Measurements from ENCODE around the gene WNT9A. TPM values are rescaled to one million over a fixed set of nuclear protein-coding genes. Genes with fewer than 3 reads are reported as not detected.
A peak's percentile ranks its signal among the peaks of the same experiment; 100 is the strongest.

Gene WNT9A
- total and polyA plus RNA-seq, 4 donors, result 2.6 to 8.6 (median 4.9) TPM

DNA sequence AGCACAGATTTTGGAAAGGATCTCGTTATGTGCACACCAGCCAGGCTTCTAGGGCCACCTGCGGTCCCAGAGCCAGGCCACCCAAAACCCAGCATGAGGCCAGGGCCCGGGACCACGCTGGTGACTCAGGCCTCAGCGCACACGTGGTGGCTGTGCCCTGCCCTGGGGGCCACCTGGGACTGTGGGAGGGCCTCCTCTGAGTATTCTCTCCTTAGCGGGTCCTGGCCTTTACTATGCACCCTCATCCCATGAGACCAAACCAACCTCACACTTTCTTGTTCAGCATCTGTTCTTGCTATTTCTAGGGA is 9.9 kb downstream of the WNT9A start:
- ATAC-seq (ENCODE audit: insufficient read depth, low FRiP score) (no peak), DNase-seq (no peak)
- 84 to 91% methylated on average over 7 of the region's 7 CpGs for WGBS, 2 donors
- Histone ChIP-seq H3K9ac (ENCODE audit: insufficient read depth in 1 of 2, low read length in 2 of 2) (no peak overlapping the region), H3K4me1 (ENCODE audit: control insufficient read depth in 5 of 5, insufficient read depth in 5 of 5, low read length in 5 of 5) (peaks cover 0 to 3% (median 0%) of the 10 kb centered on the region in 5 donors), H3K9me3 (ENCODE audit: control insufficient read depth in 4 of 4, insufficient read depth in 3 of 4, low read length in 3 of 4) (no peaks in the 10 kb centered on the region), H3K36me3 (ENCODE audit: control insufficient read depth in 4 of 4, insufficient read depth in 4 of 4, low read length in 4 of 4) (no peaks in the 10 kb centered on the region), H3K27me3 (ENCODE audit: control insufficient read depth in 3 of 3, insufficient read depth in 3 of 3, low read length in 2 of 3) (no peaks in the 10 kb centered on the region), H3K27ac (ENCODE audit: low read depth in 1 of 2, low read length in 1 of 2) (no peak overlapping the region), H3K4me3 (no peak overlapping the region)
- TF ChIP-seq, protein P1, sequence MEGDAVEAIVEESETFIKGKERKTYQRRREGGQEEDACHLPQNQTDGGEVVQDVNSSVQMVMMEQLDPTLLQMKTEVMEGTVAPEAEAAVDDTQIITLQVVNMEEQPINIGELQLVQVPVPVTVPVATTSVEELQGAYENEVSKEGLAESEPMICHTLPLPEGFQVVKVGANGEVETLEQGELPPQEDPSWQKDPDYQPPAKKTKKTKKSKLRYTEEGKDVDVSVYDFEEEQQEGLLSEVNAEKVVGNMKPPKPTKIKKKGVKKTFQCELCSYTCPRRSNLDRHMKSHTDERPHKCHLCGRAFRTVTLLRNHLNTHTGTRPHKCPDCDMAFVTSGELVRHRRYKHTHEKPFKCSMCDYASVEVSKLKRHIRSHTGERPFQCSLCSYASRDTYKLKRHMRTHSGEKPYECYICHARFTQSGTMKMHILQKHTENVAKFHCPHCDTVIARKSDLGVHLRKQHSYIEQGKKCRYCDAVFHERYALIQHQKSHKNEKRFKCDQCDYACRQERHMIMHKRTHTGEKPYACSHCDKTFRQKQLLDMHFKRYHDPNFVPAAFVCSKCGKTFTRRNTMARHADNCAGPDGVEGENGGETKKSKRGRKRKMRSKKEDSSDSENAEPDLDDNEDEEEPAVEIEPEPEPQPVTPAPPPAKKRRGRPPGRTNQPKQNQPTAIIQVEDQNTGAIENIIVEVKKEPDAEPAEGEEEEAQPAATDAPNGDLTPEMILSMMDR (IDR thresholded peaks at IDR 0.05; ENCODE audit: control extremely low read depth, extremely low read depth), result no peak

DNA sequence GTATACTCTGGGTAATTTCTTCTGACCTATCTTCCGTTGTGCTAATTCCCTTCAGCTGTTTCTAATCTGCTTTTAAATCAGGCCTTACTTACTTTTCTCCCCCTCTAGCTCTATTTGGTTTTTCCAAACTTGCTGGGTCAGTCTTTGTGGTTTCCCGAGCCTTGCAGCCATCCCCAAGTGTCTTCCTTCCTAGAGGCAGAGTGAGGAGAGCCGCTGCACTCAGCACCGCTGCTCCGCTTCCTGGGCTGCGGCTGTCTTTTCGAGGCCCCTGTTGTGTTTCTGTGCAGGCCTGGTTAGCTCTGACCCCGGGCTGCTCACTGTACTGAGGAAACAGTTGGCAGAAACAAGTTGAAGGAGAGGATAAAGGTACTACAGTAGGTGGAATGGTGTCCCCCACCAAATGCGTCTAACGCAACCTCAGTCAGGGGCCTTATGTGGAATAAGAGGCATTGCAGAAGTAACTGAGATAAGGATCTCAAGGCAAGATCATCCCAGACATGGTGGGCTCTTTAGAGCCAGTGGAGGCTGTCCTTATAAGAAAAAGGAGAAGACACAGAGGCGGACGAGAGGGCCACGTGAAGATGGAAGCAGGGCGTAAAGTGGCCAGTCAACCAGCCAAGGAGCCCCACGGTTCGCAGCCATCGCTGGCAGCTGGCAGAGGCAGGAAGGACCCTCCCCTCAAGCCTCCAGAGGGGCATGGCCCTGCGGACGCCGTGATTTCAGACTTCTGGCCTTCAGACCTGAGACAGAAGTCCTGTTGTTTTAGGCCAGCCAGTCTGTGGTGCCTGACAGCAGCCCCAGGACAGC is 10.5 kb downstream of the WNT9A start:
- H3K9ac ChIP-seq (ENCODE audit: insufficient read depth in 1 of 2, low read length in 2 of 2), result no peak overlapping the region
- WGBS, 2 donors, result 56 to 78% methylated on average over 20 of the region's 20 CpGs
- TF ChIP-seq, protein P1 (IDR thresholded peaks at IDR 0.05; ENCODE audit: control extremely low read depth, extremely low read depth), result no peak
- H3K27me3 ChIP-seq (ENCODE audit: control insufficient read depth in 3 of 3, insufficient read depth in 3 of 3, low read length in 2 of 3), result no peaks in the 10 kb centered on the region
- DNase-seq, result peak in 1 of 3 donors; percentile 7
- no peaks in the 10 kb centered on the region for H3K36me3 ChIP-seq (ENCODE audit: control insufficient read depth in 4 of 4, insufficient read depth in 4 of 4, low read length in 4 of 4)
- no peak for ATAC-seq (ENCODE audit: insufficient read depth, low FRiP score)
- H3K4me3 ChIP-seq, result no peak overlapping the region
- no peak overlapping the region for H3K27ac ChIP-seq (ENCODE audit: low read depth in 1 of 2, low read length in 1 of 2)
- no peaks in the 10 kb centered on the region for H3K9me3 ChIP-seq (ENCODE audit: control insufficient read depth in 4 of 4, insufficient read depth in 3 of 4, low read length in 3 of 4)
- peaks cover 0 to 3% (median 0%) of the 10 kb centered on the region in 5 donors for H3K4me1 ChIP-seq (ENCODE audit: control insufficient read depth in 5 of 5, insufficient read depth in 5 of 5, low read length in 5 of 5)

DNA sequence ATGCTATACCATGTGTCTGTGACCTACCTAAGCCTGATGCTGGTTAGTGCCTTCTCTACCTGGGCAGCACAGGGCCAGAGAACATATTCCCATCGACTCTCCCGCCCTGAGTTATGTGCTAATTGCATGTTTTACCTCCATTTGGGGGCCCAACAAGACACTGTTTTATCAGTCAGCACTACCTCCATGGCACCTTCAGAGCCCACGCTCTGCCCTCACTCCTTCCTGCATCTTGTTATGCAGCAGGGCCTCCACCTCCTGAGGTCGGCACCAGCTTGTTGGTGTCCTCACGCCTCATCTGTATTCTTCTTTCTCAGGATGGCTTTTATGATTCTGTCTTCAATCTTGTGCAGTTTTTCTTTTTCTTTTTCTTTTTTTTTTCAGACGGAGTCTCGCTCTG is 11.9 kb downstream of the WNT9A start:
- WGBS, 2 donors, result 96% methylated on average over 7 of the region's 7 CpGs
- H3K9ac ChIP-seq (ENCODE audit: insufficient read depth in 1 of 2, low read length in 2 of 2), result no peak overlapping the region
- TF ChIP-seq, protein P1 (IDR thresholded peaks at IDR 0.05; ENCODE audit: control extremely low read depth, extremely low read depth), result no peak
- ATAC-seq (ENCODE audit: insufficient read depth, low FRiP score) (no peak), DNase-seq (peak in 1 of 3 donors; percentile 2)
- H3K27me3 ChIP-seq (ENCODE audit: control insufficient read depth in 3 of 3, insufficient read depth in 3 of 3, low read length in 2 of 3), result no peaks in the 10 kb centered on the region
- no peak overlapping the region for H3K4me3 ChIP-seq
- H3K9me3 ChIP-seq (ENCODE audit: control insufficient read depth in 4 of 4, insufficient read depth in 3 of 4, low read length in 3 of 4), result no peaks in the 10 kb centered on the region
- H3K36me3 ChIP-seq (ENCODE audit: control insufficient read depth in 4 of 4, insufficient read depth in 4 of 4, low read length in 4 of 4), result no peaks in the 10 kb centered on the region
- no peak overlapping the region for H3K27ac ChIP-seq (ENCODE audit: low read depth in 1 of 2, low read length in 1 of 2)
- H3K4me1 ChIP-seq (ENCODE audit: control insufficient read depth in 5 of 5, insufficient read depth in 5 of 5, low read length in 5 of 5), result peaks cover 0 to 3% (median 0%) of the 10 kb centered on the region in 5 donors

All from lung (tissue), 12 donors.